GM12878 (cell line): ENCODE measurements around the gene CHCHD6. TPM values are rescaled to one million over a fixed set of nuclear protein-coding genes. Genes with fewer than 3 reads are reported as not detected.
A peak's percentile ranks its signal among the peaks of the same experiment; 100 is the strongest.

Source experiments
- ATAC-seq: fragments of 200-7000 bp; cut with Tn5 transposase; 3 replicates; pipeline ENCODE4 v1.9.1; 2020; ENCODE audit warnings: mild to moderate bottlenecking, moderate library complexity
- BruUV-seq: library from RNA; stranded (reverse); fragments of 400-500 nt; replicated peaks from 2 replicates; lab custom pipeline; 2021; lab: Mats Ljungman, UMichigan
- CTCF ChIA-PET: fragments of 300-600 bp; sonication (Branson Sonifier 250); formaldehyde crosslinking; extraction: SDS; loops from one replicate; lab custom pipeline; 2021; ENCODE audit warnings: inconsistent platforms; lab: Yijun Ruan, JAX
- POLR2A ChIA-PET: fragments of 350-600 bp; formaldehyde crosslinking; extraction: SDS; loops from one replicate; lab custom pipeline; 2021; ENCODE audit warnings: inconsistent platforms; lab: Charles Lee
- RAD21 ChIA-PET: fragments of 300-600 bp; sonication (Branson Sonifier 250); formaldehyde crosslinking; loops from one replicate; lab custom pipeline; 2023; ENCODE audit warnings: antibody characterized with exemption; ENCODE audit not compliant: unreplicated experiment; lab: Charles Lee
- SMC1A ChIA-PET: fragments of 300-600 bp; sonication (Branson Sonifier 250); formaldehyde crosslinking; loops from one replicate; lab custom pipeline; 2023; ENCODE audit not compliant: unreplicated experiment, uncharacterized antibody; lab: Charles Lee
- DNase-seq: peaks from one replicate; pipeline ENCODE4 v3.0.0-alpha.2; 2011; ENCODE audit warnings: low read depth, low spot score
- FAIRE-seq: peaks from 3 replicates; lab custom pipeline; 2011; peaks lifted over from hg19 to GRCh38; lab: Jason Lieb, UNC
- H2AFZ ChIP-seq: 2 replicates; pipeline ENCODE4 v1.6.0; 2011; ENCODE audit warnings: low read depth, low read length, control low read depth; ENCODE audit not compliant: control insufficient read depth
- H3K27ac ChIP-seq: 2 replicates; pipeline ENCODE4 v1.5.1; 2011; ENCODE audit warnings: control low read depth; ENCODE audit not compliant: control insufficient read depth, insufficient read depth
- H3K27me3 ChIP-seq, 2 experiments: replicated peaks in 1 of 2; 2 replicates each; pipeline versions ENCODE4 v1.6.0 to v1.6.1; 2011; ENCODE audit warnings: low read length in 1 of 2; ENCODE audit not compliant: control insufficient read depth in 2 of 2, insufficient read depth in 2 of 2
- H3K36me3 ChIP-seq, 2 experiments: 2 replicates each; pipeline ENCODE4 v1.5.1; 2011; ENCODE audit warnings: low read length in 1 of 2; ENCODE audit not compliant: control insufficient read depth in 2 of 2, insufficient read depth in 2 of 2
- H3K4me1 ChIP-seq: 2 replicates; pipeline ENCODE4 v1.6.1; 2011; ENCODE audit warnings: mild to moderate bottlenecking, low read length, moderate library complexity, mixed read lengths; ENCODE audit not compliant: control insufficient read depth, insufficient read depth
- H3K4me2 ChIP-seq: 2 replicates; pipeline ENCODE4 v1.6.0; 2011; ENCODE audit warnings: control low read depth; ENCODE audit not compliant: control insufficient read depth, insufficient read depth
- H3K4me3 ChIP-seq: fragments of 200-600 bp; sonication (generic); 2 replicates; pipeline ENCODE4 v1.5.1; 2016
- H3K79me2 ChIP-seq: 2 replicates; pipeline ENCODE4 v1.6.0; 2011; ENCODE audit warnings: low read length; ENCODE audit not compliant: control insufficient read depth, insufficient read depth
- H3K9ac ChIP-seq: 2 replicates; pipeline ENCODE4 v1.8.0; 2011; ENCODE audit warnings: low read length, control low read depth, mixed read lengths; ENCODE audit not compliant: control insufficient read depth, insufficient read depth
- H3K9me3 ChIP-seq: replicated peaks from 3 replicates; pipeline ENCODE4 v1.5.1; 2011; ENCODE audit warnings: mild to moderate bottlenecking, low read length; ENCODE audit not compliant: control insufficient read depth, insufficient read depth
- H4K20me1 ChIP-seq: 2 replicates; pipeline ENCODE4 v1.6.0; 2011; ENCODE audit not compliant: control insufficient read depth, insufficient read depth
- NFXL1 ChIP-seq: fragments of 450-650 bp; IDR thresholded peaks from 2 replicates; pipeline ENCODE4 v1.6.1; 2017; ENCODE audit warnings: antibody characterized with exemption, mild to moderate bottlenecking, borderline replicate concordance
- NFYB ChIP-seq: IDR thresholded peaks from 2 replicates; pipeline ENCODE4 v1.6.1; 2011; ENCODE audit warnings: low read depth, mild to moderate bottlenecking, low read length, improper control_type of control experiment, moderate library complexity; ENCODE audit not compliant: insufficient read depth
- SPI1 ChIP-seq: IDR thresholded peaks from 2 replicates; pipeline ENCODE4 v1.6.1; 2011; ENCODE audit warnings: low read depth, mild to moderate bottlenecking, low read length, moderate library complexity, borderline replicate concordance; ENCODE audit not compliant: insufficient read depth
- SREBF2 ChIP-seq: IDR thresholded peaks from 2 replicates; pipeline ENCODE4 v1.6.1; 2012; ENCODE audit warnings: mild to moderate bottlenecking, low read length
- WGBS: methylation state at CpG from one replicate; pipeline ENCODE4 v1.1.6; 2016; ENCODE audit warnings: low lambda C conversion rate; ENCODE audit not compliant: insufficient replicate concordance, insufficient coverage; ENCODE audit errors: missing lambda C conversion rate; 5-methylcytosine and 5-hydroxymethylcytosine counted together
- in situ Hi-C: fragments of 300-500 bp; cut with MboI; formaldehyde crosslinking; loops from 9 replicates; pipeline ENCODE4 v1.14.3; 2018; ENCODE audit warnings: mixed read lengths
- intact Hi-C: fragments of 100-400 bp; cut with micrococcal nuclease; formaldehyde crosslinking; loops from one replicate; pipeline ENCODE4 v1.14.2; 2022; ENCODE audit not compliant: unreplicated experiment
- polyA plus RNA-seq, 11 experiments: library from polyadenylated mRNA; depleted of rRNA in 4 of 11; unstranded in 6 of 11; stranded (reverse) in 5 of 11; fragments of >200 nt; fragmentation: Nextera tagmentation in 4 of 11; fragmentation: Illumina TruSeq in 1 of 11; extraction: Ambion mirVana in 4 of 11; extraction: Trizol in 1 of 11; gene quantifications; 1 replicate in 1 of 11; 2 replicates in 10 of 11; pipeline versions ENCODE4 v1.2.1 to v1.2.3, GENCODE V29; 2011 to 2016; ENCODE audit warnings: inconsistent platforms in 2 of 11, missing spikeins in 2 of 11, low read depth in 1 of 11
- total RNA-seq, 4 experiments: library from RNA; depleted of rRNA in 3 of 4; stranded (reverse); fragments of >200 nt in 3 of 4; fragmentation: Illumina TruSeq in 1 of 4; extraction: Trizol in 1 of 4; gene quantifications; 2 replicates each; pipeline versions ENCODE4 v1.2.1 to v1.2.3, GENCODE V29; 2013 to 2021
- TF ChIP-seq, protein P1 (sequence below): IDR thresholded peaks from 2 replicates; pipeline ENCODE4 v1.6.1; 2012; ENCODE audit warnings: low read depth, low read length, improper control_type of control experiment
- TF ChIP-seq, protein P2 (sequence below): IDR thresholded peaks from 2 replicates; pipeline ENCODE4 v1.6.1; 2011; ENCODE audit warnings: borderline replicate concordance, low read depth, mild to moderate bottlenecking, moderate library complexity, mixed read lengths, low read length; ENCODE audit not compliant: insufficient read depth; ENCODE audit errors: extremely low read length

The CHCHD6 gene
- total and polyA plus RNA-seq, 10 of the 15 experiments (the other 5 are each of a cell fraction or from before 2014, with no cell fraction given) = 2.7 to 16.7 (median 12.3) TPM

DNA sequence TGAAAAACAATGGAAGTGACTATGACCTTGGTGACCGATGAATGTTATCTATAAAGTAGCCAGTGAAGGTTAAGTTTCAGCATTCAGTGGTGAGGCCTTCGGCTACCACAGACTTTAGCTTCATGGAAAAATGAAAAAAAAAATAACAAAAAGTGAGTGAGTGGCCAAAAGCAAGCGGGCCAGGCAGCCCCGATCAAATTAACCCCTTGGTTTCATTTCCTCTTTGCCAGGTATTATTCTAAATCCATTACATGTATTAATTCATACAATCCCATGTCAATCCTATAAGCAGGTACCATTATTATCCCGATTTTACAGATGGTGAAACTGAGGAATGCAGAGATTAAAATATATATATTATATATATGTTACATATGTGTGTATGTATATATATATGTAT lies 21.0 kb upstream of the CHCHD6 start:
- ChIA-PET CTCF (interaction anchor here (1.0 to 2.1 kb wide), 3 partner anchors 9 to 865 kb away, joined by 4 to 12 read pairs (median 6); no protein-coding TSS in a partner anchor), RAD21 (no interaction called here)
- no peak overlapping the region for H3K4me3 ChIP-seq
- no peak overlapping the region for H2AFZ ChIP-seq
- H3K4me2 ChIP-seq = no peak overlapping the region
- 25% methylated on average over 5 of the region's 5 CpGs for WGBS
- H3K9ac ChIP-seq = no peak overlapping the region
- FAIRE-seq = no peak
- intact Hi-C loops = no loop called here
- BruUV-seq = no TSS peak
- TF ChIP-seq NFYB = no peak
- TF ChIP-seq, protein P1, sequence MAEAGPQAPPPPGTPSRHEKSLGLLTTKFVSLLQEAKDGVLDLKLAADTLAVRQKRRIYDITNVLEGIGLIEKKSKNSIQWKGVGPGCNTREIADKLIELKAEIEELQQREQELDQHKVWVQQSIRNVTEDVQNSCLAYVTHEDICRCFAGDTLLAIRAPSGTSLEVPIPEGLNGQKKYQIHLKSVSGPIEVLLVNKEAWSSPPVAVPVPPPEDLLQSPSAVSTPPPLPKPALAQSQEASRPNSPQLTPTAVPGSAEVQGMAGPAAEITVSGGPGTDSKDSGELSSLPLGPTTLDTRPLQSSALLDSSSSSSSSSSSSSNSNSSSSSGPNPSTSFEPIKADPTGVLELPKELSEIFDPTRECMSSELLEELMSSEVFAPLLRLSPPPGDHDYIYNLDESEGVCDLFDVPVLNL = no peak
- TF ChIP-seq, protein P2, sequence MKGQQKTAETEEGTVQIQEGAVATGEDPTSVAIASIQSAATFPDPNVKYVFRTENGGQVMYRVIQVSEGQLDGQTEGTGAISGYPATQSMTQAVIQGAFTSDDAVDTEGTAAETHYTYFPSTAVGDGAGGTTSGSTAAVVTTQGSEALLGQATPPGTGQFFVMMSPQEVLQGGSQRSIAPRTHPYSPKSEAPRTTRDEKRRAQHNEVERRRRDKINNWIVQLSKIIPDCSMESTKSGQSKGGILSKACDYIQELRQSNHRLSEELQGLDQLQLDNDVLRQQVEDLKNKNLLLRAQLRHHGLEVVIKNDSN = no peak
- no peak for TF ChIP-seq SREBF2
- peak; percentile 55; the same call in 1 of the 2 replicates for TF ChIP-seq SPI1
- TF ChIP-seq NFXL1 = no peak
- TF ChIP-seq, all 136 proteins: peak for 1
- ChIA-PET POLR2A (interaction anchor here (0.8 kb wide), 1 partner anchor 288 kb away, joined by 3 read pairs; no protein-coding TSS in a partner anchor), SMC1A (no interaction called here)
- DNase-seq (no peak), ATAC-seq (no peak)
- 0 out of 2 replicates have a peak, but pooled peaks cover 3% of the 10 kb centered on the region for H3K4me1 ChIP-seq
- no peaks in the 10 kb centered on the region for H3K9me3 ChIP-seq
- H3K36me3 ChIP-seq = no peaks in the 10 kb centered on the region
- no peaks in the 10 kb centered on the region for H3K79me2 ChIP-seq
- H3K27ac ChIP-seq = no peak overlapping the region
- in situ Hi-C loops = no loop called here
- peaks cover under 1 to 1% of the 10 kb centered on the region in 2 experiments; a peak in 2 of 4 replicates for H3K27me3 ChIP-seq
- H4K20me1 ChIP-seq = no peaks in the 10 kb centered on the region
